Neuronal stem cell (in vitro differentiated cells): ENCODE measurements around the gene OR5B17.

ENCODE experiments used
- DNase-seq: peaks from one replicate; pipeline ENCODE4 v3.0.0-alpha.2; 2013; ENCODE audit warnings: low spot score
- H2AFZ ChIP-seq: one replicate; pipeline ENCODE4 v1.6.1; 2013; ENCODE audit warnings: mild to moderate bottlenecking, low read length, inconsistent platforms
- H2AK5ac ChIP-seq: 2 replicates; pipeline ENCODE4 v1.6.1; 2013; ENCODE audit warnings: low read depth, mild to moderate bottlenecking, inconsistent platforms, low read length, moderate library complexity, mixed read lengths
- H2BK120ac ChIP-seq: 2 replicates; pipeline ENCODE4 v1.6.1; 2013; ENCODE audit warnings: low read depth, mild to moderate bottlenecking, inconsistent platforms, low read length, moderate library complexity, mixed read lengths
- H2BK12ac ChIP-seq: one replicate; pipeline ENCODE4 v1.6.1; 2013; ENCODE audit warnings: low read length, inconsistent platforms
- H2BK15ac ChIP-seq: 2 replicates; pipeline ENCODE4 v1.6.1; 2013; ENCODE audit warnings: mild to moderate bottlenecking, low read length, inconsistent platforms, mixed read lengths
- H2BK5ac ChIP-seq: one replicate; pipeline ENCODE4 v1.6.1; 2013; ENCODE audit warnings: inconsistent platforms, mild to moderate bottlenecking, low read length, moderate library complexity
- H3K14ac ChIP-seq: one replicate; pipeline ENCODE4 v1.6.1; 2013; ENCODE audit warnings: low read length, inconsistent platforms
- H3K18ac ChIP-seq: 2 replicates; pipeline ENCODE4 v1.6.1; 2013; ENCODE audit warnings: low read length, inconsistent platforms
- H3K23ac ChIP-seq: 2 replicates; pipeline ENCODE4 v1.6.1; 2013; ENCODE audit warnings: low read depth, mild to moderate bottlenecking, mixed read lengths, low read length, inconsistent platforms; ENCODE audit not compliant: poor library complexity
- H3K27ac ChIP-seq: replicated peaks from 3 replicates; pipeline ENCODE4 v1.5.1; 2013; ENCODE audit warnings: low read length, inconsistent platforms
- H3K27me3 ChIP-seq, 3 experiments: 2 replicates each; pipeline ENCODE4 v1.6.1; 2013; ENCODE audit warnings: low read length in 3 of 3, mild to moderate bottlenecking in 2 of 3, inconsistent platforms in 1 of 3, low read depth in 1 of 3, mixed read lengths in 1 of 3, moderate library complexity in 1 of 3; ENCODE audit not compliant: control insufficient read depth in 3 of 3, insufficient read depth in 3 of 3
- H3K36me3 ChIP-seq, 2 donors: replicated peaks in 1 of 2; 2 replicates each; pipeline ENCODE4 v1.6.1; 2013; ENCODE audit warnings: low read length in 2 of 2; ENCODE audit not compliant: control insufficient read depth in 2 of 2, insufficient read depth in 2 of 2
- H3K4ac ChIP-seq: 2 replicates; pipeline ENCODE4 v1.6.1; 2013; ENCODE audit warnings: inconsistent platforms, mild to moderate bottlenecking, low read length, moderate library complexity
- H3K4me1 ChIP-seq, 2 donors: 1 replicate in 1 of 2; 2 replicates in 1 of 2; pipeline ENCODE4 v1.6.1; 2013; ENCODE audit warnings: low read length in 2 of 2, low read depth in 1 of 2; ENCODE audit not compliant: control insufficient read depth in 2 of 2, insufficient read depth in 1 of 2
- H3K4me2 ChIP-seq: one replicate; pipeline ENCODE4 v1.6.1; 2013; ENCODE audit warnings: mild to moderate bottlenecking, low read length, inconsistent platforms; ENCODE audit not compliant: insufficient read depth, poor library complexity, severe bottlenecking
- H3K4me3 ChIP-seq, 2 donors: 2 replicates each; pipeline ENCODE4 v1.5.1; 2013; ENCODE audit warnings: low read length in 2 of 2, mild to moderate bottlenecking in 2 of 2, inconsistent platforms in 1 of 2, moderate library complexity in 1 of 2
- H3K79me1 ChIP-seq: one replicate; pipeline ENCODE4 v1.6.1; 2013; ENCODE audit warnings: low read depth, mild to moderate bottlenecking, inconsistent platforms, low read length, moderate library complexity
- H3K9ac ChIP-seq: one replicate; pipeline ENCODE4 v1.6.1; 2013; ENCODE audit warnings: mild to moderate bottlenecking, low read depth, low read length, inconsistent platforms; ENCODE audit not compliant: poor library complexity
- H3K9me3 ChIP-seq, 2 donors: replicated peaks in 1 of 2; 2 replicates each; pipeline versions ENCODE3 to v1.6.1; 2013; ENCODE audit warnings: low read length in 2 of 2, mild to moderate bottlenecking in 2 of 2, inconsistent platforms in 1 of 2, low read depth in 1 of 2, mixed read lengths in 1 of 2, moderate library complexity in 1 of 2; ENCODE audit not compliant: control insufficient read depth in 2 of 2, insufficient read depth in 1 of 2
- H4K8ac ChIP-seq: one replicate; pipeline ENCODE4 v1.6.1; 2013; ENCODE audit warnings: low read depth, mild to moderate bottlenecking, inconsistent platforms, low read length, moderate library complexity
- H4K91ac ChIP-seq: one replicate; pipeline ENCODE4 v1.6.1; 2013; ENCODE audit warnings: low read length, low read depth, mild to moderate bottlenecking, inconsistent platforms; ENCODE audit not compliant: poor library complexity
- WGBS, 2 donors: extraction: QIAGEN DNeasy Blood & Tissue Kit; methylation state at CpG; one replicate each; pipeline ENCODE4 v1.1.7; 2013; ENCODE audit warnings: missing lambda C conversion rate in 2 of 2, mixed read lengths in 1 of 2; ENCODE audit not compliant: insufficient read length in 2 of 2, insufficient replicate concordance in 1 of 2; ENCODE audit errors: extremely low coverage in 2 of 2; 5-methylcytosine and 5-hydroxymethylcytosine counted together

The OR5B17 gene

GRCh38 chr11:58394195-58394594 lies 35.3 kb upstream of the OR5B17 start:
- Histone ChIP-seq H2AK5ac (no peak overlapping the region), H4K8ac (no peak overlapping the region), H3K14ac (no peak overlapping the region), H3K36me3 (no peaks in the 10 kb centered on the region), H4K91ac (no peak overlapping the region), H3K9ac (no peak overlapping the region), H2BK12ac (no peak overlapping the region), H2BK120ac (no peak overlapping the region), H3K23ac (no peak overlapping the region), H3K79me1 (no peaks in the 10 kb centered on the region), H2AFZ (no peak overlapping the region), H3K27me3 (no peaks in the 10 kb centered on the region), H3K4me1 (no peaks in the 10 kb centered on the region), H3K27ac (no peak overlapping the region), H3K18ac (no peak overlapping the region), H2BK15ac (no peak overlapping the region), H3K4me3 (no peak overlapping the region), H2BK5ac (no peak overlapping the region), H3K4me2 (no peak overlapping the region), H3K4ac (no peak overlapping the region), H3K9me3 (peaks cover 0 to 4% of the 10 kb centered on the region in 2 donors)
- DNase-seq: no peak

- H2AFZ ChIP-seq: no peak overlapping the region
- WGBS, 2 donors: no CpG with 5 or more reads among the region's 1 CpG
- H4K91ac ChIP-seq: no peak overlapping the region
- no peak overlapping the region for H3K9ac ChIP-seq
- no peak overlapping the region for H3K27ac ChIP-seq
- H3K79me1 ChIP-seq: no peaks in the 10 kb centered on the region
- no peak overlapping the region for H3K4me3 ChIP-seq
- no peak overlapping the region for H2BK120ac ChIP-seq
- H3K18ac ChIP-seq: no peak overlapping the region
- H3K4me2 ChIP-seq: no peak overlapping the region
- no peak overlapping the region for H4K8ac ChIP-seq
- no peaks in the 10 kb centered on the region for H3K36me3 ChIP-seq
- no peaks in the 10 kb centered on the region for H3K4me1 ChIP-seq
- no peak overlapping the region for H2BK12ac ChIP-seq
- H3K23ac ChIP-seq: no peak overlapping the region
- H3K4ac ChIP-seq: no peak overlapping the region
- H2BK15ac ChIP-seq: no peak overlapping the region
- no peaks in the 10 kb centered on the region for H3K27me3 ChIP-seq
- DNase-seq: no peak
- no peak overlapping the region for H3K14ac ChIP-seq
- no peak overlapping the region for H2BK5ac ChIP-seq
- peaks cover 0 to 4% of the 10 kb centered on the region in 2 donors for H3K9me3 ChIP-seq
- H2AK5ac ChIP-seq: no peak overlapping the region
Measured at GRCh38 chr11:58392746-58393145, 33.9 kb upstream of the OR5B17 start.

- no peak overlapping the region for H2BK5ac ChIP-seq
- H3K4me3 ChIP-seq: no peak overlapping the region
- H4K91ac ChIP-seq: no peak overlapping the region
- H3K79me1 ChIP-seq: no peaks in the 10 kb centered on the region
- H3K23ac ChIP-seq: no peak overlapping the region
- H3K4me2 ChIP-seq: no peak overlapping the region
- no peaks in the 10 kb centered on the region for H3K36me3 ChIP-seq
- H3K27me3 ChIP-seq: no peaks in the 10 kb centered on the region
- H2BK15ac ChIP-seq: no peak overlapping the region
- no peak overlapping the region for H3K4ac ChIP-seq
- no peak overlapping the region for H2AK5ac ChIP-seq
- no peak overlapping the region for H3K27ac ChIP-seq
- no peak overlapping the region for H2AFZ ChIP-seq
- no peak overlapping the region for H2BK12ac ChIP-seq
- no peak overlapping the region for H3K14ac ChIP-seq
- no peak overlapping the region for H2BK120ac ChIP-seq
- no peak for DNase-seq
- no peaks in the 10 kb centered on the region for H3K4me1 ChIP-seq
- no peak overlapping the region for H3K18ac ChIP-seq
- no CpG with 5 or more reads among the region's 1 CpG for WGBS, 2 donors
- H3K9ac ChIP-seq: no peak overlapping the region
- H3K9me3 ChIP-seq: peaks cover 0 to 4% of the 10 kb centered on the region in 2 donors
- no peak overlapping the region for H4K8ac ChIP-seq
Measured at GRCh38 chr11:58391879-58392278, 33.0 kb upstream of the OR5B17 start.

GRCh38 chr11:58390551-58391063 lies 31.7 kb upstream of the OR5B17 start:
- H3K27me3 ChIP-seq: no peaks in the 10 kb centered on the region
- peaks cover 0 to 4% of the 10 kb centered on the region in 2 donors for H3K9me3 ChIP-seq
- WGBS, 2 donors: no CpG with 5 or more reads among the region's 18 CpGs
- no peak overlapping the region for H3K27ac ChIP-seq
- H3K14ac ChIP-seq: no peak overlapping the region
- no peak overlapping the region for H4K8ac ChIP-seq
- H3K4ac ChIP-seq: no peak overlapping the region
- H3K9ac ChIP-seq: no peak overlapping the region
- H2AK5ac ChIP-seq: no peak overlapping the region
- peak overlapping the region; percentile 25 for H3K23ac ChIP-seq
- no peak overlapping the region for H2BK12ac ChIP-seq
- no peak overlapping the region for H3K4me3 ChIP-seq
- H2AFZ ChIP-seq: peak overlapping the region; percentile 17
- no peaks in the 10 kb centered on the region for H3K79me1 ChIP-seq
- no peaks in the 10 kb centered on the region for H3K36me3 ChIP-seq
- H4K91ac ChIP-seq: no peak overlapping the region
- H3K18ac ChIP-seq: no peak overlapping the region
- H2BK15ac ChIP-seq: no peak overlapping the region
- no peak for DNase-seq
- H3K4me1 ChIP-seq: no peaks in the 10 kb centered on the region
- no peak overlapping the region for H2BK120ac ChIP-seq
- no peak overlapping the region for H2BK5ac ChIP-seq
- H3K4me2 ChIP-seq: no peak overlapping the region
